GM12872 (cell line): ENCODE data around the gene ST6GALNAC3.

Source experiments
- TF ChIP-seq, protein P1 (sequence below): IDR thresholded peaks from 3 replicates; pipeline ENCODE4 v1.5.1; 2011; ENCODE audit warnings: low read depth, mild to moderate bottlenecking, low read length, moderate library complexity; ENCODE audit not compliant: insufficient read depth

The ST6GALNAC3 gene

DNA sequence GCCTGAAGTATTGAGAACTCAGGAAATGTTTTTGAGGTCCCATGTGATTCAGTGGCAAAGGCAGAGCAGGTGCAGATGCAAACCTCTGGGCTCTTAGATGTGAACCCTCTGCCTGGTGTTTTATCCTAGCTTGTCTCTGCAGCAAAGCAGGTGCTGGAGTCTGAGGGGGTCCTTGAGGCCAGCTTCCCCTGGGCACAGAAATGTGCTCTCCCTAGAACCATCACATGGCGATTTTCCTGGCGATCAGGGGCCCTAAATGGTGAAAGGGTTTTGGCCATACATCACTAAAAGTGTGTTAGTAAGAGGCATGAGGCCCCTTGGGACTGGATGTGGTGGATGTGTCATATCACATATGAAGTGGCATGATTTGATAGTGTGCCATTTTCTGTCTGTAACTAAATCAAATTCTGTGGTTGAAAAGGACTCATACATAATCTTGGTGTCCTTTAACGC, 144.8 kb downstream of the ST6GALNAC3 start:
- TF ChIP-seq, protein P1, sequence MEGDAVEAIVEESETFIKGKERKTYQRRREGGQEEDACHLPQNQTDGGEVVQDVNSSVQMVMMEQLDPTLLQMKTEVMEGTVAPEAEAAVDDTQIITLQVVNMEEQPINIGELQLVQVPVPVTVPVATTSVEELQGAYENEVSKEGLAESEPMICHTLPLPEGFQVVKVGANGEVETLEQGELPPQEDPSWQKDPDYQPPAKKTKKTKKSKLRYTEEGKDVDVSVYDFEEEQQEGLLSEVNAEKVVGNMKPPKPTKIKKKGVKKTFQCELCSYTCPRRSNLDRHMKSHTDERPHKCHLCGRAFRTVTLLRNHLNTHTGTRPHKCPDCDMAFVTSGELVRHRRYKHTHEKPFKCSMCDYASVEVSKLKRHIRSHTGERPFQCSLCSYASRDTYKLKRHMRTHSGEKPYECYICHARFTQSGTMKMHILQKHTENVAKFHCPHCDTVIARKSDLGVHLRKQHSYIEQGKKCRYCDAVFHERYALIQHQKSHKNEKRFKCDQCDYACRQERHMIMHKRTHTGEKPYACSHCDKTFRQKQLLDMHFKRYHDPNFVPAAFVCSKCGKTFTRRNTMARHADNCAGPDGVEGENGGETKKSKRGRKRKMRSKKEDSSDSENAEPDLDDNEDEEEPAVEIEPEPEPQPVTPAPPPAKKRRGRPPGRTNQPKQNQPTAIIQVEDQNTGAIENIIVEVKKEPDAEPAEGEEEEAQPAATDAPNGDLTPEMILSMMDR, result no peak

DNA sequence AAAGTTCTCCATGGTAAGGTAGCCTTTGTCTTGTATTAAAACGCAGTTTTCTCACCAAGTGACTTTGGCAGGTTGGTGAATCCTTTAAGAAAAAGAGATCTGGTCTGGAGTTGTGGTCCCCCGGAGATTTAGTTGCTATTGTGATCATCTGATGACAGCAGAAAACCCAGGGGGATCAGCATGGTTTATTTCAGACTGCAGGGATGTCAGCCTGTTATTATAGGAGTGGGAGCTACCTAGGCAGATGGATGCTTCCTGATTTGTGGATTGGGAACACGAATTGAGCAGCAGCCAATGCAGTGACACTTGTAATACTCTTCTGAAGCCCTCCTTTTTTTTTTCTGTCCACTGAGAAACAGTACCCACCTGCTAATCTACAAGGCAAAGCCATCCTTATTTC, 150.2 kb downstream of the ST6GALNAC3 start:
- TF ChIP-seq, protein P1, result no peak

DNA sequence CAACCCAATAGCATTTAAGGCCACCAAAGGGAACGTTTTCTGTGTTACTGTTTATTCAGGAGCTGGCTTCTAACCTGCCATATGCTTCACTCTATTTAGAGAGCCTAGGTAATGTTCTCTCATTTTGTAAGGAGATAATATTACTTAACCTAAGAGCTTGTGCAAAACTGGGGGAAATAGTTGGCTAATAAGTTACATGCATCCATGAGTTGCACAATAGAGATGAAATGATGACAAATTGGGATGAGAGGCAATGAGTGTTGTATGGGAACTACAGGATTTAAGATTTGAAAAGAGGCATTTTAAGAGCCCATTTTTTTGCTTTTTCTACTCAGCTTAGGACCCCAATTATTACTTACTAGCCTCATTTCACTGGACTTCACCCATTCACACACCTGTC, 151.0 kb downstream of the ST6GALNAC3 start:
- TF ChIP-seq, protein P1, result no peak

DNA sequence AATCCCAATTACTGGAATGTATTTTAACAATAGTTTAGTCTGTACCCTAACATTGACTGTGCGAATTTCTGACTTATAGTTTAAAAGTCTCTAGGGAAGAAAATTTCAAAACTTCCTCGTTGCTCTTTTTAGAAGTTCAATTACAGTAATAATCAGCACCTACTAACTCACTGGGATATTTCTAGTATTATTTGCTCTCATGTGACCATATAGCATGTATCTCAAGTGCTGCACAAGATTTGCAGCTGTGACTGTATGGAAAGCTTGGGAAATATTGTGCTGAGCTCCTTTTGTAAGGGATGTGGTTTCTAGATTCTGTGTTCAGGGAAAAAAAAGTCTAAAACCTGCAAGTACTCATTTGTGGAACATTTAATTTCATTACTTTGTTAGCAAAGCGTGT, 153.1 kb downstream of the ST6GALNAC3 start:
- TF ChIP-seq, protein P1, result no peak

DNA sequence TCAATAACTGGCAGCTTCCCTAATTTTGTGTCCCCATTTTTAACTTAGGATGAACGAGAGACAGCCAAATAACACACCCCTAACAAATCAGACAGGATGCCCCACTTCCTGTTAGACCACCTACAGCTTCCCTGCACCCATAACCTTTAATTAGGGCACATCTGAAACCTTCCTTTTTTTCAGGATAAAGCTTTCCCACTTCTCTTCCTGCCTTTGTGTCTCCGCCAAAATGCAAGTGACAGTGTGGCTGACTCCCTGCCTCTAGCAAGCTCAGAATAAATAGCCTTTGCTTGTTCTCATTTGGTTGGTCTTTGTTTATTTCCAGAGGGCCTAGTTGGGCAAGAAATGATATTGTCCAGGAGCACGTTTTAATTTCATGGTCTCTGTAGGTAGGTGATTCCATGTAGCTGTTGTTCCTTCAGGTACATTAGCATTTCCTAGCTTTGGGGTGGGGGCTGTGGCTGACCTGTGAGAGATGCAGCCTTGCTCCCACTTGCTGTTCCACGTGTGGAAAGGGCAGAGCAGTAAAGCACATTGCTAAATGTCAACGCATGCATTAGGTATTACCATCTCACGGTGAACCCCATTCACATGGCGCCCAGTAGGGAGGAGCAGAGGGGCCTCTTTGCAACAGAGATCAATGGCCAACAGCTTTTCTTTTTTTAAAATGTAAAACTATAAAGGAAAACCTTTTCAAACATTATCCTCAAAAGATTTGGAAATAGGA, 154.9 kb downstream of the ST6GALNAC3 start:
- TF ChIP-seq, protein P1, result no peak

DNA sequence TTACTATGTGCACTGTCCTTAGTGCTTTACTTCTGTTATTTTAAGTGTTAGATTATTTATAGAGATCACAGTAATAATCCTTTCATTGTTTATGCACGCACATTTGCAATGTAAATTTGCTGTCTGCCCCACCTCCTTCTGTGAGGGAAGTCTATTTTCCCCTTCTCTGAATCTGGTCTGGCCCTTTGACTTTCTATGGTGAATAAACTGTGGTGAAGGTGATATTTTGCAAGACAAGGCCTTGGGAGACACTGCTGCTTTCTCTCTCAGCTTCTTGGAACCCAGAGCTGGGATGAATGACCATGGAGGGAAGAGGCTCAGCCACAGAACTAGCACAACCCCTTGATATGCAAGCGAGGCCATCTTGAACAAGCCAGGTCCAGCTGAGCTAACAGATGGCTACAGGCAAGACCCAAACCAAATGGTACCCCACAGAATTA, 156.3 kb downstream of the ST6GALNAC3 start:
- TF ChIP-seq, protein P1, result no peak

DNA sequence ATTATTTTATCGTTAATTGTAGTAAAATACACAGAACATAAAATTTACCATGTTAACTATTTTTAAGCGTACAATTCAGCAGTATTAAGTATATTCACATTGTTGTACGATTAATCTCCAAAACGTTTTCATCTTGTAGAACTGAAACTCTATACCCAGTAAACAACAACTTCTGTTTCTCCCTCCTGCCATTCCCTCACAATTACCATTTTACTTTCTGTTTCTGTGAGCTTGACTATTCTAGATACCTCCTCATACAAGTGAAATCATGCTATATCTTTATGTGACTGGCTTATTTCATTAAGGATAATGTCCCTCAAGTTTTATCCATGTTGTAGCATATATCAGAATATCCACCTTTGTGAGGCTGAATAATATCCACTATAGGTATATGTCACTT, 156.8 kb downstream of the ST6GALNAC3 start:
- TF ChIP-seq, protein P1, result no peak
